ENCODE data around the gene RIC8B.

The RIC8B gene

DNA sequence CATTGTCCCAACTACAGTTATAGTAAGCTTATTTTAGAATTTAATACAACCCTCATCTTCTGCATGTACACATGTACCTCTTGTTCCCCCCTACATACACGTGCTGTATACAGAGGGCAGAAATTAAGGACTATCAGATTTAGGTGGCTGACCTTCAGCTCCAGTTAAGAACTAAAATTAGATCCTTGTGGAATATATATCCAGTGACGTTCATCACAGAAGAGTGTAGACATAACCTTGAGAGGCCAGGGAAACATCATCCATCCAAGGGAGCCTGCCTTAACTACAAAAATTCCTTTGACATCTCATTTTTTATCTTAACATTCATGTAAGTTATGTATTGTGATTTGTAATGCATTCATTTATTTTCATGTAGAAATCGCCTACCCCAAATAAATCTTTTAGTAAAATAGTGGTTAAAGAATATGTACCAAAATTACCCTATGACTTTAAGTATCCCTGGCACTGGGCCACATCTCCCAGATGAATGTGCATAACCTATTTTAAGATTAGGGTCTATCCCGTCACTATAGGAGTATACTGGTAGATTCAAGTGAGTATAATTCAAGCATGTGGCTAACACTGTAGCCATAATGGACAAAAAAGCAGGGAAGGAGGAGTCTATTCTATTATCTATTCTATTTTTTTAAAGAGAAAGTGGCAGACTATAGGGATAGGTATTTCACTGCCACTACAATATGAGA, 27.5 kb downstream of the RIC8B start:
- DNase-seq: no peak

DNA sequence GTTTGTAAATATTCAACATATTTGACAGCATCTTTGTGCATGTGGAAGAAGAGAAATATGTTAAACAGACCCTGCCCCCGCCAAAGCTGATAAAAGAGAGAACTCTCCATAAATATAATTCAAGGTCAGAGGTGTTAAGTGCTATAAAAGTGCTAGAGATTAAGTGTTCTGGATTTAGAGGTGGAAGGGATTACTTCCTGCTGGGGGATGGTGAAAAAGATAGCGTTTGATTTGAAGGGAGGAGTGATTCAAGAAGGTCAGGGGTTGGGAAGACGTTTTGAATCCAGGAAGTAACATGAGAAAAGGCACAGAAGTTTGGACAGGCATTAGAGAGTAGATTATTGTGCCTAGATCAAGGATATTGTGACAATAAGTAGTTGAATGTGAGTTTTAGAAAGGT, 30.2 kb downstream of the RIC8B start:
- DNase-seq: no peak

DNA sequence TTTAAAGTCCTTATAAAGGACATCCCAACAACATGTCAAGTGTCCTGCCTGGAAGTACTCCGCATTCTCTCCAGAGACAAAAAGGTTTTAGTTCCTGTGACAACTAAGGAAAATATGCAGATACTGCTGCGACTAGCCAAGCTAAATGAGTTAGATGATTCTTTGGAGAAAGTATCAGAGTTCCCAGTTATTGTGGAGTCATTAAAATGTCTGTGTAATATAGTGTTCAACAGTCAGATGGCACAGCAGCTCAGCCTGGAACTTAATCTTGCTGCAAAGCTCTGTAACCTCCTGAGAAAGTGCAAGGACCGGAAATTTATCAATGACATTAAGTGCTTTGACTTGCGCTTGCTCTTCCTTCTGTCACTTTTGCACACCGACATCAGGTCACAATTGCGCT, 40.2 kb downstream of the RIC8B start:
- no peak for DNase-seq

DNA sequence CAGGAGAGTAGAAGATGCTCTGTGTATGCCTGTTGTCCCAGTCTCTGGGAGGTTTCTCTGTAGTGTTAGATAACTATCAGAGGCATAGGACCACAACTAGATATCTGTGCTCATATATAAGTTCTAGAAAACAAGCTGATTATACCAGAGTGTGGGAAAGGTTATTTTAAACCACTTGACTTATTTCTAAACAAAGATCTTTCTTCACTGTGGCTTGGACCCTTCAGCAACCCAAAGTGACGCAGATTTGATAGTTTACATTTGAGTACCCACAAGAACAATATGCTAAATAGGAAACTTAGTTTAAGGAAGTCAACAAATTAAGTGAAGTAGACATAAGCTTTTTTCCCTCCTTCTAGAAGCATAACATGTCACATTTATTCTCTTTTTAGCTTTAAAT, 41.3 kb downstream of the RIC8B start:
- DNase-seq: no peak

DNA sequence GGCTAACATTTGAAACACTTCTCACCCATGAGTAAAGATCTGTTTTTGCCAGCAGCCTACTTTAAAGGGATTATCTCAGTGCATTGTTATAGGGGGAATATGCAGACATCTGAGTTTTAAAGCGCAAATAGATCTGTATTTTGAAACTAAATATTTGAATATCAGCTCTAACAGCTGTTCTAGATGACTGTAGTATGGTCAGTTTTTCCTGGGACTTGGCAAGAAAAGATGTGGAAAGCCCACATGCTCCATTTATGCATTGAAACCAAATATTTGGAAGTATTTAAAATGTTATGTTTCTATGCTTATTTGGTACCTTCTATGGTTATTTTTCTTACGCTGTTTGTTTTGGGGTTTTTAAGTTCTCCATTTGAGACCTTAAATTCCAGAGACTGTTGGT, 41.7 kb downstream of the RIC8B start:
- no peak for DNase-seq

DNA sequence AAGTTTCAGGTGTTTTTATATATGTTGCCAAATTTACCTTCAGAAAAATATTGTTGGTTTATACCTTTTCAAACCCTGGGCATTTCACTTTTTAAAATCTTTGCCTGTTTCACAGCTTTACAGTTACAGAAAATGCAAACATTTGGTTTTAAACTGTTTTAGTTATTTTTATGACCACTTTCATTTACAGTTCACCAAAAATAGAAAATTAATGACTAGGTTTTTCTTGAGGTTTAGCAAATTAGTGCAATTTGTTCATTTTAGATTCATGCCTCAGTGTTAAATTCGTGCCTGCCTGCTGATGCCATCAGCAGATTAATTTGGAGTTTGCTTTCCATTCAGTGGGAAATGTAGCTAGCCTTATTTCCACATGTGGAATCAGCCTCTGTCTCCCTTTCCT, 45.5 kb downstream of the RIC8B start:
- no peak for DNase-seq

DNA sequence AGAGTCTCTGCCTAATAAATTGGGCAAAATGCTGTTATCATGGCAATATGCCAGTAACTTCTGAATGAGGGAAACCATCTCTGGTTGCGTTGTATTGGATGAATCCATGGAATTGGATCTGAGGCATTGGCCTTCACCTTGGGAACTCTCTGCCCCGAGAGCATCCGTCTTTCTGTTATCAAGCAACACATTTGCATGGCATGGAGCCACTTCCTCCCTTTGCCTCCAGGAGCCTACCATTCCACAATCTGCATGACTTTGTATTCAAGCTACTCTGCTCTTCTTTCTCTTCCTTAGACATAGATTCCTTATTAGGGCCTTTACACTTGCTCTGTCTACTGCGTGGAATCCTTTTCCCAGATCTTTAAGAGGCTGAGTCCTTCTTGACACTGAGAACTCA, 57.2 kb downstream of the RIC8B start:
- no peak for DNase-seq

DNA sequence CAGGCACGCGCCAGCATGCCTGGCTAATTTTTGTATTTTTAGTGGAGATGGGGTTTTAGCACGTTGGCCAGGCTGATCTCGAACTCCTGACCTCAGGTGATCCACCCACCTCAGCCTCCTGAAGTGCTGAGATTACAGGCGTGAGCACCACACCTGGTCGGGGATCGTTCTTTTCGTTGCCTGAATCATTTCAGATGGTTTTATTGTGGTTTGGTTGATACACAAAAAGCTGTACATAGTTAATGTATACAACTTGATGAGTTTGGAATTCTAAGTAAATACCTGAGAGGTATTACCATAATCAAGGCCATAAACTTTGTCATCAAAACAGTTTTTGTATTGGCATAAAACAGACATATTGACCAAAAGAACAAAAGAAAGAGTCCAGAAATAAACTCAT, 63.3 kb downstream of the RIC8B start:
- DNase-seq: no peak

DNA sequence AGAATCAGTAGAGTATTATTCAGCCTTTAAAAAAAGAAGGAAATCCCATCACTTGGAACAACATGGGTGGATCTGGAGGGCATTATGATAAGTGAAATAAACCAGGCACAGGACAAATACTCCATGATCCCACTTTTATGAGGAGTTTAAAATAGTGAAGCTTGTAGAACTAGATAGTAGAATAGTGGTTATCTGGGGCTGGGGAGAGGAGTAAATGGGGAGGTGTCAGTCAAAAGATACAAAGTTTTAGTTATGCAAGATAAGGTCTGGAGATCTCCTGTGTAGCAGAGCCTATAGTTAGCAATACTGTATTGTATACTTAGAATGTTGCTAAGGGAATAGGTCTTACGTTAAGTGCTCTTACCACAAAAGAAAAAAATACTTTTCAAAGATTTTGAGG, 64.9 kb downstream of the RIC8B start:
- DNase-seq: no peak

DNA sequence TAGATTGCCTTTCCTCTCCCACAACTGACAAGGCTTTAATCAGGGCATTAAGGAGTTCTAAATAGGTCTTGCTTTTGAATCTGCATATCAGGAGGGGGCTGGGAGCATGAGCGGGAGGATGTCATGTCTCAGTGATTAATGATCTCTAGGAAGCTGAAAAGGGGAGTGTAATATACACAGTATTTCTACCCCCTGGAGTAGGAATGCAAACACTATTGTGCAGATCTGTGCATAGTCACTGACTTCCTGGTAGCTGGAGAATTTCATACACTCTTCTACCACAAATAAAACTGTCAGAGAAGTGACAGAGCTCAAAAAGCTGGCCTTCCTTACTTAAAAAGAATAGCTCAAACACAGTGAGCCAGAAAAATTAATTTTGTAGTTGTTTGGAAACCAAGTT, 65.8 kb downstream of the RIC8B start:
- no peak for DNase-seq

DNA sequence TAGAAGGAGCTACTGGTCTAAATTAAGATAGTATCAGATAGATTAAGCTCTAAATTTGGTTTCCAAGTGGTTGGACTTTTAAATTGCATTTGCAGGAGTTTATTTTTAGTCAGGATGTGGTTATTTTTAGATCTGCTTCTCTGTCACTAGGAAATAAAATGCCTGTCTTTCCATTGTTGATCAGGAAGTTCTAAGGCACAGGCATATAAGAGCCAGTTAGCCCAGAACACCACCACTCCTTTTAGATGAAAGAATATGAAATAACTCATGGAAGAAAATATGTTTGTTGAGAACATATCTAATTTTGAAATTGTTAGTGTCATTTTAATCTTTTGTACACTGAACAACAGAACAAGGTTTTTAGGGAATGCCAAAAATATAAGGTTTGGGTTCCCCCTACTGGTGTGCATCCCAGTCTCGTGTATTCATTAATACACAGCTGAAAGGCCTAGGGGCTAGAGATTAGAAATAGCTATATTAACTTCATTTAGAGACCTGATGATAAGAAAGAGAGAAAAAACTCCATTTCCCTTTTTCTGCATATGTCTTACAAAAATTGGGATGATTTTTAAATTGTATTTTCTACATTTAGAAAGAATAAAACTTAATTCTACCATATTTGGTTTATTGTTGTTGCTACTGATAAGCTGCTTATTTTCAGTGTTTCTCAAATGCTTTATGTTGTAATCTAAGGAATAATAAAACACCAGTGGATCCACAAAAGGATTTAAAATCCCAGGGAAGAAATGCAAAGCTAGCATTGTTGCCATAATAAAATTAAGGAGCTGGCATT, 67.2 kb downstream of the RIC8B start:
- peak; percentile 20 for DNase-seq

DNA sequence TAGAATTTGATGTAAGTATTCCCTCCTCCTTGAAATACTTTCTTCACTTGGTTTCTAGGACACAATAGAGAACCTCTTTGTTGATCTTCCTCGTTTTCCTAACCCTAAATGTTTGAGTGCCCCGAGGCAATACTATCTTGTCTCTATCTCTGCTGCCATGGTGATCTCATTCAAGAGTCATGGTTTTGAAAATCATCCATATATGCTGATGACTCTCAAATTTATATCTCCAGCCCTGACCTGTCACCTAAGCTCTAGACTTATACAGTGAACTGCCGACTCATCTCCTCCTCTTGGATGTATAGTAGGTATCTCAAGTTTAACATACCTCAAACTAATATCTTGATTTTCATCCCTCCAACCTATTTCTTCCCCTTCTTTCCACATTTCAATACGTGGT, 71.4 kb downstream of the RIC8B start:
- no peak for DNase-seq

DNA sequence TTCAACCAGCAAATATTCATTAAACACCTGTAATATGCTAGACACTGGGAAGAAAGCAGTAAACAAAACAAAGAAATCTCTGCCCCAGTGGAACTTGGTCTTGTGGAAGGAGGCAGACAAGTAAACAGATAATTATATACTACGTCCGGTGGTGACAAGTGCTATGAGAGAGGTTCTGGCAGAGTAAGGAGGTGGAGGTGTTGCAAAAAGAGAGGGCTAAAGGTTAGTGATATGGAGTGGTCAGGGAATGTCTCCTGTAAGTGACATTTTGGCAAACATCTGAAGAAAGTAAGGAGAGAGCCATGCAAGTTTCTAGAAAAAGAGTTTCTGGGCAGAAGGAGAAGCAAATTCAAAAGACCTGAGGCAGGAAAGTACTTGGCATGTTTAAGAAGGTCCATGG, 73.4 kb downstream of the RIC8B start:
- no peak for DNase-seq

DNA sequence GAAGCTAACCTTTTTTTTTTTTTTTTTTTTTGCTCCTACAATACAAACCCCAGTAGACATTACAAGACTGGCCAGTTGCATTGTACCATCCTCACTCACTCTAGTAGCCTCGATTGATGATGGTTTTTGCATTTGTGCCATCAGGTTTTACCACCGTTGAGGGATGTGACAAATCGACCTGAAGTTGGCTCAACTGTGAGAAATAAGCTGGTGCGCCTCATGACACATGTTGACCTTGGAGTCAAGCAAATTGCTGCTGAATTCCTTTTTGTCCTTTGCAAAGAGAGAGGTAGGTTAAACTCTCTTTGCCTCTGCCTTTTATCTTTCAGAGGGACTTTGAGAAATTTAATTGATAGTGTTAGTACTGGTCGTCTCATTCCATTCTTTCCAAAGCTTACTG, 76.8 kb downstream of the RIC8B start:
- DNase-seq: no peak

DNA sequence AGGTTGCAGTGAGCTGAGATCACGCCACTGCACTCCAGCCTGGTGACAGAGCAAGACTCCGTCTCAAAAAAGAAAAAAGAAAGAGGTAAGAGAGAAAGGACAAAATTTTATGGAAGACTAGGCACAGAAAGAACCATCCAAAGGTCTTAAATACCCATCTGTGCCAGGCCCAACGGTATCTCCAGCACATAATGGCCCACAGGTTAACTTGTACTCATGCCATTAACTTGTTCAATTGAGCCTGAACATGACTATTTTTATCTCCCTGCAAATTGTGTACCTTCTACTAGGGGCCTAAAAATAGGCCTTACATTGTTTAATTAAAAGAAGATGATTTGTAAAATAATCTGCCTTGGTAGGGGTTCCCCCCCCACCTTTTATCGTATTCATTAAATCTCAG, 80.2 kb downstream of the RIC8B start:
- no peak for DNase-seq

DNA sequence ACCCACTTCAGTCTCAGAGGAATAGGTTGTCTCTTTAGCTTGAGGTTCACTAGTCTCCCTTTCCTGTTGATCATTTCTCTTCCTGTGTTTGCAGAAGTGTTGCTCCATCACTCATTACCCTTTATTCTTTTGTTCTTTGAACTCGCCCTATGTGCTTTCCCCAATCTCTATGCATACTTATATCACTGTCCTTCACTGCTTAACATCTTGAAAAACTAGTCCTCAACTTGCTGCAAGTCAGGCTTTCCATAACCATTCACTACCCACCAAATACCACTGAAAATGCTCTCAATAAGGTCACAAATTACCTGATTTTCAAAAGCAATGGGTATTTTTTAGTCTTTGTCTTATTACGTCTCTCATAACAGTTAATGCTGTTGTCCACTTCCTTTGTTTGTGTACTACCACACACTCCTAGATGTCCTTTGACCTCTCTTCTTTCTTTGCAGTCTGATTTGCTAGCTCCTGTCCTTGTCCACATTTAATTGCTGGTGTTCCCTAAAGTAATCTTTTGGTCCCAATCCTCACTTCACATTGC, 80.8 kb downstream of the RIC8B start:
- DNase-seq: no peak

DNA sequence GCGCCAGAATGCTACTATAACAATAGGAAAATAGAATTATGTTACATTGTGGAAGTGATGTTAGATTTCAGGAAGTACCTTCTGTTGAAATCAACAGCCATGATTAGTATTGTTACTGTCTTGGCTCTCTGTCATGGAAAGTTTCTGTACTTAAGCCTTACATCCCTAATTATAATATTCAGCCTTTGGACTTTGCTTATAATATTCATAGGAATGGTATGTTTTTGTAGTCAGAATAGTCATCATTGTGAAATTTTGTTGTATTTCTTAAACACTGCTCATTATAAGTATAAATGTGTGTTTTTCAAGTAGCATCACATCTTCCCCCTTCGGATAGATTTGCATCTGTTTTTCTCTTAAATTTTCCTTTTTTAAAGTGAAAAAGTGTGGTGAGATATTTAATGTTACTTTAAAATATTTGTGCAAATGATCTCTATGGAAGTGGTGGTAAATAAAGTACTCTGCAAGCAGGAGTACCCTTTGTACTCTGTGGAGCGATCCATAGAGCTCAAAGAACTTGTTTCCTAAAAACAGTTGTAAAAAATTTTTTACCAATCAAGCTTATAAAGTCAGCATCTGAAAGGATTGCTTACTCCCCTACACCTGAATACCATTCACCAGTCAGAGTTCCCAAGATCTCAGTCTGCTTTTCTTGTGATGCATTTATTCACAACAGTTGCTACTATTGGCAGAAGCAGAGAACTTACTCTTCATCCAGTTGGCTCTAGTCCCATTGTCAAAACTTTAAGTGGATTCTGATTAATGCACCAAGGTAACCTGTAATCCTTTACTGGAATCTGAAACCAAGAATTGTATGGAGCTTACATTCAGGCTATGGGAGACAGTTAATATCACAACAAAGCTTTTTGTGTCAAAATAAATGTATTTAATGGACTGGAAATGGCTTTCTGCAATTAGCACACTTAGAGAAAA, 87.8 kb downstream of the RIC8B start:
- DNase-seq: peak; percentile 17

DNA sequence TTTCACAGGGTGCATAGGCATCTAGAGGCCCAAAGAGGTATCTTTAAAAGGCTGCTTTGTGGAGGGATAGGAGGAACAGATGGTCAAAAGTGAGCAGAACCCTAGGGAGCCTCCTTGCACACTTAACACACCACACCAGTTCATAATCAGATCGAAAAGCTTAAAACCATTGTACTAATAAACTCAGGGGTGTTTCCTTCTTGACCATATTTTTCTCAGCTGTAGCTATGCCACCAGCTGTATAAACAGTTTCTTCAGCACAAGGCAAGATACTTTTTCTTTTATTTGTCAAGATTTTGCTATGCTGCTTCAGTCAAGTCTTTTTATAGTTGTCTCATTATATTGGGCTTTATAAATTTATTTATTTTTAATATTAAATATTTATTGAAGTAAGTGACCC, 88.7 kb downstream of the RIC8B start:
- no peak for DNase-seq

DNA sequence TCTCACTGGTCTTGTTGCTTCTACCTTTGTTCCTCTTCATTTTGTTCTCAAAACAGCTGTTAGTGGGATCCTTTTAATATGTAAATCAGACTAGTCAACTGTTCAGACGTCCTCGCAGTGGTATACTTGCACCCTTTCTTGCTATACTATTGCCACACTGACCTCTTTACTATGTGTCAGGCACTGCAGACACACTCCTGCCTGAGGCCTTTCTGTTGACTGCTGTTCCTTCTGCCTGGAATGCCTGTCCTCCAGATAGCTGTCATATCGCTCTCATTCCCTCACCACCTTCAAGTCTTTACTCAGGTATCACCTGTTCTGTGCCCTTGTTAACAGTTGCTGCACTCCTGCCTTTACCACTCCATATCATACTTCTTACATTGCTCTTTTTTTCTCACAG, 91.2 kb downstream of the RIC8B start:
- no peak for DNase-seq

DNA sequence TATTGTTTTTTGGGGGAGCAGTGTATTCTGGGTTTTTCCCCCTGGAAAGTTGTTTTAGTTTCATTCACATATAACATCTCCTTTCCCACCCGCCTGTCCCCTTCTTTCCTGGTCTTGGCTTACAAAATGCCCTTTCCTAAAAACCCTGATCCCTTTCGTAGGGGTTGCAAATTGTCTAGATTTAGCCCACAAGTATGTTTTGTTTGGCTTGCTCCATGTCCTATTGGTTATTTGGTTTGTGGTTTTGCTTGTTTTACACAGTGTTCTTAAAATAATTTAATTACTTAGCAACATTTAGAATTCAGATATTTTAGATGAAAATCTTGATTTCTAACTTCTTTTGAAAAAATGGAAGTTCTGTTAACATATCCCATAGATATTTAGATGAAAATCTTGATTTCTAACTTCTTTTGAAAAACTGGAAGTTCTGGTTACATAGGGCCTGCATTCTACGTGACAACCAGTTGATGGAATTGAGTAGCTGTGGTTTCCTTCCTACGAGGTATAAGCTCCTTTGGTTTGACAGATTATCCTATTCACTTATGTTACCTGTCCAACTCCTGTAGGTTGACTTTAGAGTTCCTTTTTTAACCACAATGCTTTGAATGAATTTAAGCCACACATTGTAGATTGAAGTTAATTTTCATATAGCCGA, 92.1 kb downstream of the RIC8B start:
- no peak for DNase-seq

DNA sequence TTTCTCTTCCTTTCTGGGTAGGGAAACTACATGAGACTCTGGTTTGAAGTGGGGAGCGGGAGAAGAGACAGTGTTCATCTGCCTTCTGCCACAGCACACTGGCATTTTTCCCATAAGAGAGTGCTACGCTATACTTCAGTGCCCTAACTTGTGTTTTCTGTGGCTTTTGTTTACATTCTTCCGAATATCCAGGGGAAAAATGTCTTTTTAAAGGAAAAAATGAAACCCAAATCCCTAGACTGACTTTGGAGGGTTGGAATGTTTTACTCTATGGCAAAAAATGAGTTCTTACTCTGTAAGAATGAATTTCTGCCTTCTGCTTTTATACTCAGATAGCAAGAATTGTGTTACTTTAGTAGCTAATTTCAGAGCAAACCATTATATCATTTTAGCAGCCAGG, 93.2 kb downstream of the RIC8B start:
- DNase-seq: no peak

DNA sequence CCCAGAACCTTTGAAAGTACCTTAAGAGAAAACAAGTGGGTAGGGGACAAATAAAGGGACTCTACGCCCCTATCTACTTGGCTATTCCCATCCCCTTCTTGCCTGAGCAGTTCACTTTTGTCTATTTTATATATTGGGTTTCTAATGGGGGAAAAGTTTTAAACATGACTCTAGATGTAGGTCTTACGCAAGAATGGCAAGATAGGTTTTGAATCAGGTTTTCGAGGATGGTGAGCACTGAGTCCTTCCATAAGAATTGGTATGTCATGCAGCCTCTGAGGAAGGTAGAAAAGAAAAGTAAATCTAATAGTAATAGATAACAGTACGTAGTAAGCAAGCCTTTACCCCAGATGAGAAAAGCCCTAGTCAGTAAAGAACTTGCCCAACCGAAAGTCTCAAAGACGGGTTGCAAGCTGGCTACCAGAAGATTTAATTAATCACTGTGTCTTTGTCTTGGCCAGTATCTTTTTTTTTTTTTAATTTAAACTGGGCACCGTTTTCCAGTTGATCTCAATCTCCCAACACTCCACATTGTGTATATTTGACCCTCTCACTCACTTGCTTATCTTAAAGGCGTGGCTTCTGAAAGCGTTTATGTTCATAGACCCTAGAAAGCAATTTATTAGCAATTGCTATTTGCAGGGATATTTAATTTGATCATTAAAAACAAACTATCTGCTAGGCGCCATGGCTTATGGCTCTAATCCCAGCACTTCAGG, 94.7 kb downstream of the RIC8B start:
- DNase-seq: no peak

All from MV-4-11 (cell line).